Measurements from ENCODE around the gene IPO13.

Gene IPO13

GRCh38 chr1:43990271-43991199 lies 43.8 kb downstream of the IPO13 start:
- DNase-seq, result no peak

- DNase-seq, result no peak
Observed at GRCh38 chr1:43991200-43991475, 44.4 kb downstream of the IPO13 start.

GRCh38 chr1:43991476-43992231 lies 44.9 kb downstream of the IPO13 start, which contains the start of gene CCDC24:
CCDC24 (plus strand) TSS chr1:43991599; CDS start chr1:43991879, 280 bp downstream.
- DNase-seq, result peak; percentile 51

- DNase-seq, result no peak
Observed at GRCh38 chr1:43992232-43992995, 45.7 kb downstream of the IPO13 start.

GRCh38 chr1:43993206-43993914 lies 46.6 kb downstream of the IPO13 start:
- no peak for DNase-seq

- no peak for DNase-seq
Observed at GRCh38 chr1:43994071-43994470, 47.3 kb downstream of the IPO13 start.

- no peak for DNase-seq
Observed at GRCh38 chr1:43994794-43995790, 48.3 kb downstream of the IPO13 start.

GRCh38 chr1:43995984-43996732 lies 49.4 kb downstream of the IPO13 start:
- no peak for DNase-seq

GRCh38 chr1:43996733-43997115 lies 50.0 kb downstream of the IPO13 start:
- no peak for DNase-seq

- DNase-seq, result no peak
Observed at GRCh38 chr1:43997295-43997999, 50.7 kb downstream of the IPO13 start.

- no peak for DNase-seq
Observed at GRCh38 chr1:43998000-43998378, 51.2 kb downstream of the IPO13 start.

- no peak for DNase-seq
Observed at GRCh38 chr1:43999455-43999854, 52.7 kb downstream of the IPO13 start.

GRCh38 chr1:44000122-44000665 lies 53.4 kb downstream of the IPO13 start:
- no peak for DNase-seq

- DNase-seq, result no peak
Observed at GRCh38 chr1:44002165-44002564, 55.4 kb downstream of the IPO13 start.

- no peak for DNase-seq
Observed at GRCh38 chr1:44002606-44003157, 55.9 kb downstream of the IPO13 start.

GRCh38 chr1:44008259-44008658 lies 61.5 kb downstream of the IPO13 start:
- no peak for DNase-seq

GRCh38 chr1:44010935-44011471 lies 64.3 kb downstream of the IPO13 start:
- DNase-seq, result no peak

GRCh38 chr1:44012404-44012803 lies 65.7 kb downstream of the IPO13 start:
- no peak for DNase-seq

Measured in NCI-H1092 (cell line).